Measurements from ENCODE around the gene ZNF521.

ZNF521 gene

GRCh38 chr18:25244924-25245698, 106.9 kb downstream of the ZNF521 start:
- FAIRE-seq = no peak

DNA sequence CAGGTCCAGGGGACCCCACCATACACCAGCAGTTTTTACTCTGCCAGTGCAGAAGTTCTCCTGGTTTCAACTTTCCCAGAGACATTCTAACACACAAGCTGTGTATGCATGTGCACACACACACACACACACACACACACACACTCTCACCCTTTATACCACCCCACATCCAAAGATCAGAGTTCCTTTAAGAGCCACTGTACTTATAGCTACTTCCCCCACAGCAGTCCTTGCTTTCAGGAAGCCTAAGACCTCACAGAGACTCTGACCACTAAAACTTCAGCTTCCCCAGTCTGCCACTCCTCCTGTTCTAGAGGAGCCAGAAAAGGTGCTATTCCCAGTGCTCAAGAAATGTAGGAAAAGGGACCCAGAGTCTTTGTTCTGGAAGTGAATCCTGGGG, 107.8 kb downstream of the ZNF521 start:
- no peak for FAIRE-seq

DNA sequence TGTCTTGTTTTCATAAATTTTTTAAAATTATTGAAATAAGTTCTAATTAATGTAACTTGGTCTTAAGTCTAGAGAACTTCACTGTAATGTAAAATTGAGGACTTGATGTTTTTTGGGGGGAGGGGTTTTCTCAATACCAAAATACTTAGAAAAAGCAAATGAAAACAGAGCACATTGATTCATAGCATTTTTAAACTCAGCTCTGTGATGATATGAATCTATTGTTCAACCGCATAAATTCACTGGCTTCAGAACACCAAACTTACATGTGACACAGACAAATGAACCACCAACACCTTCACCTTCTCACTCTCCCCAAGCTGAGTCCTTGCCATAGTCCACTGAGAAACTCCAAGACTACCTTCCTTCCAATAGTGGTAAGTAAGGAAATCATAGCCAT, 108.2 kb downstream of the ZNF521 start:
- FAIRE-seq = no peak

- FAIRE-seq = no peak
Observed at GRCh38 chr18:25243257-25243656, 108.7 kb downstream of the ZNF521 start.

- FAIRE-seq = no peak
Observed at GRCh38 chr18:25240420-25240770, 111.6 kb downstream of the ZNF521 start.

- FAIRE-seq = no peak
Observed at GRCh38 chr18:25239581-25240419, 112.2 kb downstream of the ZNF521 start.

DNA sequence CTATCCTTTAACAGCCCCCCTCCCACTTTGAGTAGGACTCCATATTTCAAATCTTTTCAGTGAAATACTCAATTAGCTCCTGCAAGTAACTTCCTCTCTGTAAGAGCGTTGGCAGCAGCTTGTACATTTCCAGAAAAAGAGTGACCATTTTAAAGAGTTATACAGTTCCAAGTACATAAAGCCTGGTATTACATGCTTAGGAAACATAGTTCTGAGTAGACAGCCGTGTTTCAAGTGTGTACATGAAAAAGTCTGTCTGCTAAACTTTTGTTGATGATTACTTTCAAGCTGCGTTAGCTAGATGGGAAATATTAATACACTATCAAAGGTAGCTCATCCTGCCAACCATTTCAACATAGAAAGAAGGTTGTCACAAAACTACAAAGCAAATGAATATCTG, 112.8 kb downstream of the ZNF521 start:
- FAIRE-seq = no peak

DNA sequence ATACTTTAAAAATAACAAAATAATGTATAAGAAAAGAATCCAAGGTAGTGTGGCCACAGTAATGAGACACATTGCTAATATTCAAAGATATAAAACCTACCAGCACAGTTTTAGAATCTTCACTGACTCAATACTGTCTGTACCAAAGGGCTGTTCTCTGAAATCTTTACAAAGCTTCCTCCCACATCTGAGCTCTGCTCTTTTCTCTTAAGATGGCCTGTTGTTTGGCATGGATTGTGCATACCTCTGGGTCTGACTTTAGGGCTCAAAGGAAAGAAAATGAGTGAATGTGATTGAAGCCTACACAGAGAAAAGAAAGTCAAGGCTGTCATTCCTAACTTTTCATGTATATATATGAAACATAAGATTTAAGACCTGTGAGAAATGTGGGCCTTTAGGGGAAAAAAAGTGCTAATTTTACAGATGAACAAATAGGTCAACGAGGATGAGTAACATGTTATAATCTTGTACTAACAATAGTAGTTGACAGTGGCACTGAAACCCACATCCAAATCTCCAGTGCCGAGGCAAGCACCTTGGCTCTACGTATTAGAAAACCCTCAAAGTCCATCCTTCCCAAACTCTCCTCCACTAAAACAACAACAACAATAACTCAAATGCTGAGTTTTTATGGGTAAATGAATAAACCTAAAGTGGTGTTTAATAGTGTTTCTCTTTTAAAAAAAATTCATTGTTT, 114.2 kb downstream of the ZNF521 start:
- FAIRE-seq = no peak

GRCh38 chr18:25236736-25237135, 115.2 kb downstream of the ZNF521 start:
- FAIRE-seq = no peak

DNA sequence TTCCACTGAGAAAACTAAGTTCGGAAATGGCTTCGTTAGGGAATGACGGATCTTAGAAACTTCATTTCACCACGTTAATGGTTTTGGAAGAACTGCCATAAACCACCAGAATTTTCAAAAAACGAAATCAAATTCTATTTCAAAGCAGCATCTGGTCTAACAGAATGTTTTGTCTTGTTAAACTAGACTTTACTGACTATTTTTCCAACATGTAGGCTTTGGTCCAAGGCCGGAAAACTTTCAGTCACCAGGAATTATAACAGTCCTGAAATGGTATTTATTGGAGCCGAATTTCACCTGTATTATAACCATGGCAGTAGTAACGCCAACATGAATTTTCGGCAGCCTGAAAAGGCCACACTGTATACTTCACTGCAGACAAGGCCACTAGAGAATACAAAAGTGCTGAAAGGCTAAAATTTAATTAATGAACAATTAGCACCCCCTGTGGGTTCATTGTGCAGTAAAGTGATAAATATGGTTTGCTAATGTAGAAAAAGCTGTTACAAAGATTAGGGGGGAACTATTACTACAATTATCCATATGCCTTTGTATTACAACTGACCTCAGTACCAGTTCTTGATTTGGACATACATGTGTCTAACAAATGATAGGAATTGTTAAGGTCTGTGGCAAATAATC, 116.4 kb downstream of the ZNF521 start:
- no peak for FAIRE-seq

DNA sequence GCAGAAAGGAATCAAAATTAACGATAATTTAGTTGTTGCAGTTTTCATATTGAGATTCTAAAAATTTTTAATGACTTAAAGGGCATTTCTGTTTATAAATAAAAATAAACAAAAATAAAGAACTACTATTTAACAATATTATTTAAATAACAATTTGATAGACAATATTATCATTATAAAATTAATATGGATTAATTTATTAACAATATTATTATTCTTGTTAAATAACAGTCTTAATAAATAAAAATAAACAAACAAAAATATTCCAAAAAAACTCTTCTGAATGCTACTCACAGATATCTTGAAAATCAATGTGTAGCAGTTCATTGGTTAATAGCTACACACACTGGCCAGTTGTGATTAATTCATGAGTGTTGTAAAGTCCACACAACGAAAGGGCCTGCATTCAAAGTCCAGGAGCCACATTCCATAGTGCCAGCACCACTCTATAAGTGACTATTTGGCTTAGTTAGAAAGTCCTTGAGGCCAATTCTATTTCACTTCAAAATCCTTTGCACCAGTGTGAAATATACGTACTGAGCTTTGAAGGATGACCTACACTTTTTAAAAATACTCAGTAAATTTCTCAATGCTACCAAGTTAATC, 117.1 kb downstream of the ZNF521 start:
- FAIRE-seq = peak; percentile 94

DNA sequence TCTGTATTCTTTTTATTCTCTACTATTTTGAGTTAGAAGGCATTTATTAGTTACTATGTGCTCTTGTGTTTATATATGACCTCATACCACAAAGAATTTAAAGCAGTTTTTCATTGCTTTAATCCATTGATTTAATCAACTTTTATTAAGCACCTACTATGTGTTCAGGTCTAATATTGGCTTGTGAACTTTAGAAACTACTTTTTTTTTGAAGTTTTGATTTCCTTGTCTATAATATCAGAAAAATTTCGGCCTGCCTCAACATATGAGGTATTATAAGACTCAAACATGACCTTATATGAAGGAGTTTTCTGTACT, 117.7 kb downstream of the ZNF521 start:
- FAIRE-seq = no peak

DNA sequence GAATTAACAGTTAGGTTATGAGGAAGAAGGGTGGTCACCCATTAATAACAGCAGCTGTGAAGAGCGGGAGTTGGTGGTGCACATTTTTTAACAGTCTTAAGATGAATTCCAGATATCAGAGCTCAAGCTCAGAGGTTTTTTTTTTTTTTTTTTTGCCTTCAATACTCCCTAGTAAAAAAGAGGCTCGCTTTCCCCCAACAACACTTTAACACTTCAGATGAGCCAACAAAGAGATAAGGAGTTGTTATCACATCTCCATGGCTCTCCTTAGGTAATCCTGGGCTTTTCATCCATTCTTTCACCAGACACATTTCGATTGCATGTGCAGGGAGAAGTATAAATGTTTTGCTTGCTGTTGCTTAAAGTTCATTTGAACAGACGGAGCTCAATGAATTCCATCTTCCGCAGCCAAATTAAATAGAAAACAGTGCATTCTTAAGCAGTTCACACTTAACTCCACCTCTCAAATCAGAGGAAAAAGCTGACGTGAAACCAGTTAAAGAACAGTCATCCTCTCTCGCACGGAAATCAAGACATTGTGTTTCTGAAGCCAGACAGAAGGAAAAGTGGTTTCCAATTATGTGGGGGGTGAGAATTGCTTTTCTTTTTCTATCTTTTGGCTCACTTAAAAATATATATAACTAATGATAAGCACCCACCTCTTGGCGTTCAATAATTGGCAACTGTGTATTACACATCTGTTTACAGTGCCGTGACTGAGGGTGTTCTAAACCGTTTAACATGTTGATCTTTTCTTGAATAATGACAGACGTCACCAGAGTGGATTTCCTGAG, 118.2 kb downstream of the ZNF521 start:
- no peak for FAIRE-seq

GRCh38 chr18:25231327-25231691, 120.7 kb downstream of the ZNF521 start:
- FAIRE-seq = no peak

DNA sequence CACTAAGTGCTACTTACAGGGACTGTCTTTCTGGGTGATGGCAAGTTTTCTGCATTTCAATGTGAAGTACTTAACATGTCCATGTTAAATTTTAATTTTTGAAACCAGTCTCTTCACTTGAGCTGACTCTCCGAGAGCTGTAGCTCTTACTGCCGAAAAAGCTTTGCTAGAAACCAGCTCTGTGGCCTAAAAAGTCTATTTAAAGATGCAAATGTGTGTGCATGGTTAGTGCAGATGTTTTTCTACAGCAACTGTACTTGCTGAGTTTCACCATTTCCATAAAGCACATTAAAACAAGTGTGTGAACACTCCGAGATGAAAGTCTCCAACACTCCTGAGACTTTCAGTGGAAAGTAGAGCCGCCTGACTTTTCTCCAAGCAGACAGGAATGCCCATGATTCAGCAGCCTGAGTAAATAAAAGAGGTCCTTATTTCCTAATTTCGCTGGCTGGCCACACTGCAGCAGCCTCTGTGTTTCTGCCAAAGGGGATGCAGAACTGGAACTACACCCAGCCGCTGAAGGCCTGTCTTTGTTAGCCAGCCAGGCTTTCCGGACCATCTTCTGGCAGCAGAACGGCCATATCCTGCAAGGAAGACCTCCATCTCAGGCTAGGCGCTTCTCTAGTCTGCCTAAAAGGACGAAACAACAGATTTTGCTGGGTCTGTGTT, 121.2 kb downstream of the ZNF521 start:
- no peak for FAIRE-seq

DNA sequence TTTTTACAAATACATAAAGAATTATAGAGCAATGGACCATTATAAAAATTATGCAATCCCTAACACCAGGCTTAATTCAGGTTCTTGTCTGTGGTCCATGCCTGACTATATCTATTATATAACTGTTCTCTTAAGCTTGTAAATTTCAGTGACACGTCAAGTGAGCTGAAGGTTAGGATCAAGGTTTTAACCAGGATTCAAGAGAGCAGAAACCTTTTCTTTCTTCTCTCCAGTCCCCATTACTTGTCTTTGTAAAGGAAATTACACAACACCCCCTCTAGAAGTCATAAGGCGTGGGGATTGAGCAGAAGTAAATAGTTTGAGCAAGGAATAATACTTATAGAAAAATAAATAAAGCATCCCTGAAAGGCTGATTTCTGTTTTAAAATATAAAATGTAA, 122.0 kb downstream of the ZNF521 start:
- FAIRE-seq = no peak

DNA sequence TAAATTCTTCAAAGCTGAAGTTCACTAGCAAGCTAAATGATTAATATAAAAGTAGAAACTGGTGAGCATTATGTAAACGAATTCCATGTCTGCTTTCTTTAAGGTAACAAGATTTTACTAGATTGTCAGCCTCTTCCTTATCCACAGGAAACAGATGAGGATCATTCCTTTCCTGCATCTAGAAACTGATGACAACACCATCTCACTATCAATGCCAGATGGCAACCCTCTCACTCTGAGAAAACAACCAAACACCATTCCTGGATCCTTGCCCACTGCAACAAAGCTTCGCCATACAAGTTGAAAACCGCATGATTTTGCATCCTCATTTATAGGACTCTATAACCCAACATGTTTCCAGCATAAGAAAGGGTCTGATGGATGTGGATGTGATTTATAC, 122.9 kb downstream of the ZNF521 start:
- no peak for FAIRE-seq

DNA sequence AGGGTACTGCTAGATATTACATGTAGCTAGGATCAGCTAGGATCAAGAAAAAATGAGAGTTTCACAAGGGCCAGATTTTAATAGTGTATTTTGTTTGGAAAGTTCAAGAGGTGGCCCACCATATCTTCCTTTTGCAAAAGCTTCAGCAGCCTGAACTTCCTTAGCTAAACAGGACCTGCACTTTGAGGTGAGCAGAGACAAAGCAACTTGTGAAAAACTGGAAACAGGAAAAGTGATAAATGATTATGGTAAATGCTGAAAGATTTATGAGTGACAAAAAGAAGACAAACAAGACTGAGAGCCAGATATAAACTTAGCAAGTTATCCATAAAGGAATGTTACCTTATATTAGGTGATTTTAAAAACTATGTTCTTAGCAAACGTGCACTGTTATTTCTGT, 123.6 kb downstream of the ZNF521 start:
- no peak for FAIRE-seq

DNA sequence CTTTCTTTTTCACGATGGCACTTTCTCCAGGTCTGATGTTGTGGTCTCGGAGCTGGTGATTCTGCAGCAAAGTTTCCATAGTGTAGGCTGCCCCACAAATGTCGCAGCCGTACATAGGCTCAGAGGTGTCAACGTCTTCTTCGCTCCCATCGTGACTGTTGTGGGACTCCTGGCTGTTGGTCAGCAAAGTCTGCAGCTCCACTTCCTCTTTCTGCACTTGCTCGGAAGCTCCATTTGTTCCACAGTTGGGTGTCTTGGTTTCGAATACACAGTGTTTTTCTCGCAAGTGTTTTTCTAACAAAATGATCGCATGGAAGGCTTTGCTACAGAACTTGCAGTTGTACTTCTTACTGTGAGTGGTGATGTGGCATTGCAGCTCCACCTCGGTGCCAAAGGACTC, 126.8 kb downstream of the ZNF521 start:
- no peak for FAIRE-seq

DNA sequence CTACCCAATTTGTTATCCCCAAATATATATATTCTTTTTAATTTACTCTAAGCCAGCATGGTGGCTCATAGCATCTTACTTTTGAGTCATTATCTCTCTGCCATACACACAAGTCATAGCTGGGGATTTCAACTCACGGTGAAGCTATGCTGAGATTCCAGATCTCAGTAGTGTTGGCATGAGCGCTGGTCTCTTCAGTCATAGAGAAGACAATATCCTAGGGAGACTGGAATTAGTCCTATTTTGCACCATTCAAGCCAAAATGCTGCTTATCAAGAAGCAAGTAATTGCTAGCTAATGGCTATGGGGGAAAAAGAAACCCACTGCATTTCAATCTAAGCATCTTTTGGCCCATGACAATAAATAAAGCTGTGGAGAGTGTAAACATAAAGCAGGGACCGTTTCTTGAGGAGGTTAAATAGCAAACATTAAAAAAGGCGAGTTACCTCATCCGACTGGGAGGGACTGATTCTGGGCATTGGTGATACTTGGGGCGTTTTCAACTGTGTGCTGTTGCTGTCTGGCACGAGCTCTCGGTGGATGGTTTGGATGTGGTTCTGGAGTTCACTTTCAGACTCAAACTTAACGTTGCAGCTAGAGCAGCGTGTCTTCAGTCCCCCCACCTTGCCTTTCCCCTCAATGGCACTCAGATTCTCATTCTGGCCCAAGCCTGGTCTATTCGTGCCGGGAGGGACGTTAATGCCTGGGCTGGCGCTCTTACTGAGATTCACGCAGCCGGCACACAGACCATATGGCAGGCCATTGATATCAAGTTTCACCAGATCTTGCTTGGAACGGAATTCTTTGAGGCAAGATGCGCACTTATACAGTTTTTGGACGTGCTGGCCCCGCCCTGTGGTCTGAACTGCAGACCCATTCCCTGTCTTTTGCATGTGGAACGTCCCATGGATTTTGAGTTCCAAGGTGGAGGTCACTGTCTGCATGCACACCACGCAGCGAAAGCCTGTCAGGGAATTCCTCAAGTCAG, 127.8 kb downstream of the ZNF521 start:
- FAIRE-seq = no peak
